Neural crest cell (in vitro differentiated cells): ENCODE results near the gene RSBN1L. TPM values are rescaled to one million over a fixed set of nuclear protein-coding genes. Genes with fewer than 3 reads are reported as not detected.

ENCODE experiments used
- DNase-seq: peaks from one replicate; pipeline ENCODE4 v3.0.0; 2021; ENCODE audit warnings: low read depth, mixed read lengths, low spot score
- H3K27ac Mint-ChIP-seq: one replicate; pipeline ENCODE4 v1.8.0; 2021; ENCODE audit warnings: mild to moderate bottlenecking, mixed read lengths; ENCODE audit not compliant: unreplicated experiment
- H3K27me3 Mint-ChIP-seq: 2 replicates; pipeline ENCODE4 v1.8.0; 2021; ENCODE audit warnings: low read depth, mild to moderate bottlenecking, mixed read lengths
- H3K36me3 Mint-ChIP-seq: 2 replicates; pipeline ENCODE4 v1.8.0; 2021; ENCODE audit warnings: low read depth, mild to moderate bottlenecking, mixed read lengths
- H3K4me1 Mint-ChIP-seq: 2 replicates; pipeline ENCODE4 v1.8.0; 2021; ENCODE audit warnings: mixed read lengths
- H3K4me3 Mint-ChIP-seq: one replicate; pipeline ENCODE4 v1.8.0; 2021; ENCODE audit warnings: mild to moderate bottlenecking, mixed read lengths
- H3K9me3 Mint-ChIP-seq: 2 replicates; pipeline ENCODE4 v1.8.0; 2021; ENCODE audit warnings: mixed read lengths
- CTCF ChIP-seq: fragments of 200-600 bp; sonication (generic); conservative IDR thresholded peaks from 2 replicates; pipeline ENCODE4 v1.5.0; 2021; ENCODE audit warnings: antibody characterized with exemption, mild to moderate bottlenecking
- total RNA-seq: library from RNA; stranded (reverse); gene quantifications from 2 replicates; pipeline ENCODE4 v1.2.1, GENCODE V29; 2021

Gene RSBN1L
- total RNA-seq, 1 donor from 2014 or later, result 23.6 TPM

- no peak overlapping the region for H3K27ac Mint-ChIP-seq
- H3K4me3 Mint-ChIP-seq, result no peak overlapping the region
- H3K4me1 Mint-ChIP-seq, result no peaks in the 10 kb centered on the region
- no peak for TF ChIP-seq CTCF
- H3K9me3 Mint-ChIP-seq, result no peaks in the 10 kb centered on the region
- H3K36me3 Mint-ChIP-seq, result peaks cover 3% of the 10 kb centered on the region
- H3K27me3 Mint-ChIP-seq, result no peaks in the 10 kb centered on the region
- DNase-seq, result no peak
These were observed 21.4 kb upstream of the RSBN1L start for GRCh38 chr7:77674878-77675277.

GRCh38 chr7:77679608-77680007 lies 16.7 kb upstream of the RSBN1L start:
- Mint-ChIP-seq H3K4me1 (peaks cover 6% of the 10 kb centered on the region), H3K4me3 (no peak overlapping the region), H3K27ac (no peak overlapping the region), H3K9me3 (no peaks in the 10 kb centered on the region), H3K36me3 (peaks cover 9% of the 10 kb centered on the region), H3K27me3 (no peaks in the 10 kb centered on the region)
- no peak for TF ChIP-seq CTCF
- DNase-seq, result no peak

- peaks cover 9% of the 10 kb centered on the region for H3K36me3 Mint-ChIP-seq
- H3K4me1 Mint-ChIP-seq, result peaks cover 6% of the 10 kb centered on the region
- no peak overlapping the region for H3K4me3 Mint-ChIP-seq
- DNase-seq, result no peak
- no peak for TF ChIP-seq CTCF
- no peaks in the 10 kb centered on the region for H3K9me3 Mint-ChIP-seq
- no peak overlapping the region for H3K27ac Mint-ChIP-seq
- H3K27me3 Mint-ChIP-seq, result no peaks in the 10 kb centered on the region
These were observed 16.0 kb upstream of the RSBN1L start for GRCh38 chr7:77680266-77680665.

GRCh38 chr7:77684030-77684429 lies 12.2 kb upstream of the RSBN1L start:
- Mint-ChIP-seq H3K36me3 (peaks cover 9% of the 10 kb centered on the region), H3K27ac (peak overlapping the region; percentile 1), H3K9me3 (no peaks in the 10 kb centered on the region), H3K4me1 (peaks cover 12% of the 10 kb centered on the region), H3K27me3 (no peaks in the 10 kb centered on the region), H3K4me3 (no peak overlapping the region)
- no peak for DNase-seq
- TF ChIP-seq CTCF, result no peak

- Mint-ChIP-seq H3K9me3 (no peaks in the 10 kb centered on the region), H3K27ac (no peak overlapping the region), H3K27me3 (no peaks in the 10 kb centered on the region), H3K4me1 (peaks cover 12% of the 10 kb centered on the region), H3K36me3 (peaks cover 6% of the 10 kb centered on the region), H3K4me3 (no peak overlapping the region)
- TF ChIP-seq CTCF, result no peak
- DNase-seq, result no peak
These were observed 11.0 kb upstream of the RSBN1L start for GRCh38 chr7:77685233-77685632.
